Measurements from ENCODE around the gene TDRD12. TPM values are rescaled to one million over a fixed set of nuclear protein-coding genes. Genes with fewer than 3 reads are reported as not detected.
"Not testable (repeated sequence)": the region's sequence is repeated elsewhere in the genome, so short reads cannot be mapped to it uniquely, and the experiment has no call there.

The TDRD12 gene
- total RNA-seq, 2 experiments from 2014 or later = 0.12 to 0.23 TPM

- Mint-ChIP-seq H3K9me3 (ENCODE audit: low read depth) (no peaks in the 10 kb centered on the region), H3K4me1 (no peaks in the 10 kb centered on the region), H3K36me3 (ENCODE audit: low read depth) (no peaks in the 10 kb centered on the region), H3K27ac (no peak overlapping the region), H3K27me3 (no peaks in the 10 kb centered on the region), H3K4me3 (no peak overlapping the region)
- intact Hi-C loops (cut with DNase I, micrococcal nuclease) = no loop called here
- CTCF ChIA-PET = interaction anchor here (0.6 kb wide), 2 partner anchors 66 to 160 kb away, joined by 3 read pairs; no protein-coding TSS in a partner anchor
- DNase-seq (no peak), ATAC-seq (no peak)
- POLR2A ChIA-PET = no interaction called here
These were observed 144.9 kb downstream of the TDRD12 start for GRCh38 chr19:32864318-32865007.

GRCh38 chr19:32865326-32865725 is 145.8 kb downstream of the TDRD12 start:
- ChIA-PET POLR2A (no interaction called here), CTCF (interaction anchor here (1.0 kb wide), 1 partner anchor 175 kb away, joined by 5 read pairs; no protein-coding TSS in a partner anchor)
- Mint-ChIP-seq H3K36me3 (ENCODE audit: low read depth) (no peaks in the 10 kb centered on the region), H3K27me3 (no peaks in the 10 kb centered on the region), H3K27ac (no peak overlapping the region), H3K9me3 (ENCODE audit: low read depth) (no peaks in the 10 kb centered on the region), H3K4me1 (no peaks in the 10 kb centered on the region), H3K4me3 (no peak overlapping the region)
- intact Hi-C loops (cut with DNase I, micrococcal nuclease) = no loop called here
- ATAC-seq (no peak), DNase-seq (no peak)

DNA sequence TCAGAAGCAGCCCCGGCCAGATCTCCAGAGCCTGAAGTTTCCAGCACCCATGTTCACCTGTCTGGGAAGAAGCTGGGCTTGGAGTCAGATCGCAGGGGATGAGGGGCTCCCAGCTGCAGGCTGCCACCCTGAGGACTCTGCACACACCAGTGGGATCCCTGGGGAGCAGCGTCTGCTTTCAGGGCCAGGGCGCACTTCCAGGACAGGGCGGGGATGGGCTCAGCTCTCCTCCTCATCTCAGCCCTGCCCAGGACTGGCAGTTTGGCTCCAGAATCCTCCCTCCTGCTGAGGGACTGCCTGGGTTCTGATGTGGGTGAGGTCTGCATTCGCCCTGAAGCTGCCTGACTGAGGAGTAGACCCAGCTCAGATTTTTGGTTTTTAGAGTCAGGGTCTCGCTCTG is 146.5 kb downstream of the TDRD12 start:
- H3K4me3 Mint-ChIP-seq = no peak overlapping the region
- ChIA-PET POLR2A (no interaction called here), CTCF (interaction anchor here (0.7 kb wide), 1 partner anchor 326 kb away, joined by 3 read pairs; no protein-coding TSS in a partner anchor)
- H3K9me3 Mint-ChIP-seq (ENCODE audit: low read depth) = no peaks in the 10 kb centered on the region
- H3K27me3 Mint-ChIP-seq = no peaks in the 10 kb centered on the region
- ATAC-seq = no peak
- H3K4me1 Mint-ChIP-seq = no peaks in the 10 kb centered on the region
- no peak overlapping the region for H3K27ac Mint-ChIP-seq
- no peak for DNase-seq
- no peaks in the 10 kb centered on the region for H3K36me3 Mint-ChIP-seq (ENCODE audit: low read depth)
- intact Hi-C loops (cut with DNase I, micrococcal nuclease) = no loop called here

DNA sequence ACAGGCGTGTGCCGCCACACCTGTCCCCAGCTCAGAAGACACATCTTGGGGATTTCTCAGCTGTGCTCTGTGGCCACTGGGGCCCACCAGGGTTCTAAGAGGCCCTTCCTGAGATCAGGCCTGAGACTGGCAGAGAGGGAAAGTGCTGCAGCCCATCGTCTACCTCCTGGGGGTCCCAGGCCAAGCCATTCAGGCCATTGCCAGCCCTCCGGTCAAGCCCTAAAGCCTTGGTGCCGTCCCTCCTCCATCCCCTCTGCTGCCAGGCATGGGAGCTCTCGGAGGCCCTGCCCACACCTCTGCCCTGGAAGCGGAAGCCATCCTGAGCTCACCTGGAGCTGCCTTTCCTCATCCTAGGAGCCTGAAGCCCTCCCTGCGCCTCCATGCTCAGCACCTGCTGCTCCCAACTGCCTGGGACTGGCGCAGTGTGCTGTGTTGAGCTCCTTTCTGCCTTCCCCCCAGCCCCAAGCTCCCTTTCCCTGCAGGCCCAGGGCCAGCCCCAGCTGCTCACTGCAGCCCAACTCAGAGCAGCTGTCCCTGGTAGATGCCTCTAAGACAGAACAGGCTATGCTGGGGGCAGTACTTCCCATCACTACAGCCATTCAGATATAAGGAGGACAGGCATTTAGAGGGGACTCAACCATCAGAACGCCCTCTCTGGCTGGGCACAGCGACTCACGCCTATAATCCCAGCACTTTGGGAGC is 147.1 kb downstream of the TDRD12 start:
- no peak for ATAC-seq
- Mint-ChIP-seq H3K4me1 (no peaks in the 10 kb centered on the region), H3K27me3 (no peaks in the 10 kb centered on the region), H3K27ac (no peak overlapping the region), H3K36me3 (ENCODE audit: low read depth) (no peaks in the 10 kb centered on the region), H3K4me3 (no peak overlapping the region), H3K9me3 (ENCODE audit: low read depth) (no peaks in the 10 kb centered on the region)
- POLR2A ChIA-PET = no interaction called here
- intact Hi-C loops (cut with DNase I, micrococcal nuclease) = no loop called here
- DNase-seq = no peak
- CTCF ChIA-PET = interaction anchor here (0.7 kb wide), 1 partner anchor 325 kb away, joined by 3 read pairs; no protein-coding TSS in a partner anchor

- CTCF ChIA-PET; DNase-seq; H3K9me3 Mint-ChIP-seq (ENCODE audit: low read depth); H3K27me3 Mint-ChIP-seq; intact Hi-C loops (cut with DNase I, micrococcal nuclease); H3K36me3 Mint-ChIP-seq (ENCODE audit: low read depth); H3K4me3 Mint-ChIP-seq; ATAC-seq; H3K27ac Mint-ChIP-seq; POLR2A ChIA-PET; H3K4me1 Mint-ChIP-seq: not testable (repeated sequence)
These were observed 147.9 kb downstream of the TDRD12 start for GRCh38 chr19:32867436-32867835.

DNA sequence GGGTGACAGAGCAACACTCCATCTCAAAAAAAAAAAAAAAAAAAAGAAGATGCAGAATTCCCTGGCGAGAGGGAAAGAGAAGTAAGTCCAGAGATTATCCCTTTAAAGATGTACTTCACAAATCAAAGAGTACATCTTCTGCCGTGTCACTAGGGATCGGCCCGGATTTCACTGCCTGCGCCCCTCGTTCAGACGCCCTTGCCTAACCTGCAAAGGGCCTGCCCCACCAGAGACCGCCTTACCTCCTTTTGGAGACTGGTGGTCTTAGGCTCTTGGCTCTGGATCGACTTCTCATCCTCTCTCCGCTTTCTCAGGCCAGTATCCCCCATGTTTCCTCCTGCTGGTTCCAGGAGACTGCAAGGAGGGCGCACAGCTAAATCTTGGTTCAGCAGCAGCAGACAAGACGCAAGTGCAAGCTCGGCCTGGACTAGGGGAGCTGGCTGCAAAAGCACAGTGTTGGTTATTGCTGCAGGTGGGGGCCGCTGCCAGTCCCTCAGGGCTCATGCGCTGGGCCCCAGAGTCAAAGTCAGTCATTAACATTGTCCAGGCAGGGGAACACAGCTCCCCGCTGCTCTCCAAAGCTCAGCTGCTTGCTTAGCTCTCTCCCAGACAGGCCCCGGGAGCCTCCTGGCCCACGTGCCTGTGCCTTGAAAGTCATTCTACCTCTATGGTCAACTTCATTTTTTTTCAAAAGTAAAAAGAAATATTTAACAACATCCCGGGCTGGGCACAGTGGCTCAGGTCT is 148.8 kb downstream of the TDRD12 start:
- no peaks in the 10 kb centered on the region for H3K27me3 Mint-ChIP-seq
- intact Hi-C loops (cut with DNase I, micrococcal nuclease) = no loop called here
- ATAC-seq (no peak), DNase-seq (no peak)
- H3K4me3 Mint-ChIP-seq = no peak overlapping the region
- no peaks in the 10 kb centered on the region for H3K36me3 Mint-ChIP-seq (ENCODE audit: low read depth)
- H3K9me3 Mint-ChIP-seq (ENCODE audit: low read depth) = no peaks in the 10 kb centered on the region
- CTCF ChIA-PET = no interaction called here
- H3K27ac Mint-ChIP-seq = no peak overlapping the region
- H3K4me1 Mint-ChIP-seq = no peaks in the 10 kb centered on the region
- POLR2A ChIA-PET = no interaction called here

DNA sequence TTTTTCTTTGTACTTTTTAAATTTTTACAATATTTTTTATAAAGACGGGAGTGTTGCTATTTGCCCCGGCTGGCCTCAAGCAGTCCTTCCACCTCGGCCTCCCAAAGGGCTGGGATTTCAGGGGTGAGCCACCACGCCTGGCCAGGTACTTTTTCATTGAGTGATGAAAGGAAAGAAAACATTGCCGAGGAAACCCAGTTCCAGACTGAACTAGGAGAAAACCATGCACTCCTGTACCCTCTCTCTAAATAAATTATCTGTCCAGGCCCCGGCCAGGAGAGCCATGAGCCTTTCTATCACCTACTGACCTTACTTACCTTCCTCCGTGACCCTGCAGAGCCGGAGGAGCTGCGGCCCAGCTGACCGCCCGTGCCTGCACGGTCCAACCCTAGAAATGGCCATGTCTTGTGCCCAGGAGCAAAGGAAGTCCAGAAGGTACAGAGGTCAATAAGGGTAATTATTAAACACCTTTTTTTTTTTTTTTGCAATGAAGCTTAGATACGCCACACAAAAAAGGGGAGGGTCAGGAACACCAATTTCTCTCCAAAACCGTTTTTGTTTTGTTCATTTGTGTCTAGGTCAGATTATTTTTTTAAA is 149.9 kb downstream of the TDRD12 start, which contains the start of gene SLC7A9:
SLC7A9 (minus strand) TSS at position 399 of the 597 bp plus-strand sequence. CDS start 1,233 bp downstream, outside the sequence.
- Mint-ChIP-seq H3K4me1 (peaks cover 3% of the 10 kb centered on the region), H3K27me3 (no peaks in the 10 kb centered on the region), H3K36me3 (ENCODE audit: low read depth) (no peaks in the 10 kb centered on the region), H3K27ac (no peak within 1 kb of the TSS), H3K9me3 (ENCODE audit: low read depth) (no peaks in the 10 kb centered on the region), H3K4me3 (no peak within 1 kb of the TSS)
- intact Hi-C loops (cut with DNase I, micrococcal nuclease) = no loop called here
- ChIA-PET CTCF (interaction anchor here (0.6 kb wide), 1 partner anchor 17 kb away, joined by 3 read pairs; no protein-coding TSS in a partner anchor), POLR2A (interaction anchor here (0.6 kb wide), 1 partner anchor 14 kb away, joined by 6 read pairs; no protein-coding TSS in a partner anchor)
- no peak for DNase-seq
- ATAC-seq = no peak

GRCh38 chr19:32869966-32870573 is 150.5 kb downstream of the TDRD12 start:
- Mint-ChIP-seq H3K9me3 (ENCODE audit: low read depth) (no peaks in the 10 kb centered on the region), H3K27ac (no peak overlapping the region), H3K4me3 (no peak overlapping the region), H3K4me1 (peaks cover 3% of the 10 kb centered on the region), H3K36me3 (ENCODE audit: low read depth) (no peaks in the 10 kb centered on the region), H3K27me3 (no peaks in the 10 kb centered on the region)
- ATAC-seq (no peak), DNase-seq (no peak)
- ChIA-PET CTCF (interaction anchor here (0.6 kb wide), 1 partner anchor 17 kb away, joined by 3 read pairs; no protein-coding TSS in a partner anchor), POLR2A (interaction anchor here (0.6 kb wide), 1 partner anchor 14 kb away, joined by 6 read pairs; no protein-coding TSS in a partner anchor)
- intact Hi-C loops (cut with DNase I, micrococcal nuclease) = no loop called here

DNA sequence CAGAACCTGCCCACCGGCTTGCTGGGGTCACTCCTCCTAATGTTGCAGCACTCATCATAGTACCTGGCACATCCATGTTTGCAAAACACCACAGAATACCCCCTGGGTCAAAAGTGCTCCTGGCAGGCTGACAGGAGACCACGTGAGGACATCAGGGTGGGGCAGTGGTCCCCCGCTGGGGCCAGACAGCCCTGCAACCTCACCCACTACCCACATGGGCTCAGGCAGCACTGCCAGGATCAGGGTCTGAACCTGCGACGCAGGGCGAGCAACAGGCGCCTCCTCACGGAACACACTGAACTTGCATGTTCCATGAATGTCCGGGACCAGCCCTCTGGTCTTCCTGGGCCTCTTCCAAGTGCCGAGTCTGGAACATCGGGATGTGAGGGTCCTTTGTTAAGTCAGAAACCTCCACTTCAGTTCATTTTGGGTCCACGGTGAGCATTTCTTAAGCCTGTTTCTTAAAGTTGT is 151.4 kb downstream of the TDRD12 start:
- Mint-ChIP-seq H3K4me3 (no peak overlapping the region), H3K4me1 (peaks cover 3% of the 10 kb centered on the region), H3K36me3 (ENCODE audit: low read depth) (no peaks in the 10 kb centered on the region), H3K27me3 (no peaks in the 10 kb centered on the region), H3K9me3 (ENCODE audit: low read depth) (no peaks in the 10 kb centered on the region), H3K27ac (no peak overlapping the region)
- intact Hi-C loops (cut with DNase I, micrococcal nuclease) = no loop called here
- POLR2A ChIA-PET = no interaction called here
- CTCF ChIA-PET = no interaction called here
- ATAC-seq (no peak), DNase-seq (no peak)

GRCh38 chr19:32872391-32872790 is 152.8 kb downstream of the TDRD12 start:
- ChIA-PET POLR2A (no interaction called here), CTCF (interaction anchor here (0.6 kb wide), 1 partner anchor 1247 kb away, joined by 3 read pairs; no protein-coding TSS in a partner anchor)
- no peak for ATAC-seq
- no peak for DNase-seq
- H3K27me3 Mint-ChIP-seq = no peaks in the 10 kb centered on the region
- H3K4me1 Mint-ChIP-seq = peaks cover 3% of the 10 kb centered on the region
- H3K27ac Mint-ChIP-seq = no peak overlapping the region
- no peaks in the 10 kb centered on the region for H3K9me3 Mint-ChIP-seq (ENCODE audit: low read depth)
- intact Hi-C loops (cut with DNase I, micrococcal nuclease) = no loop called here
- no peaks in the 10 kb centered on the region for H3K36me3 Mint-ChIP-seq (ENCODE audit: low read depth)
- H3K4me3 Mint-ChIP-seq = no peak overlapping the region

Measured in activated CD4-positive, alpha-beta T cell treated with anti-CD3 and anti-CD28 coated beads for 36 hours (primary cell).